GM18499 (cell line): ENCODE results near the gene FAR1.

Experiments
- ATAC-seq: cut with Tn5 transposase; IDR thresholded peaks from one replicate; pipeline ENCODE4 v1.9.1; 2021; ENCODE audit warnings: moderate number of reproducible peaks; ENCODE audit not compliant: insufficient read depth, unreplicated experiment

Gene FAR1

GRCh38 chr11:13669544-13670488 lies 1.3 kb downstream of the FAR1 start:
- ATAC-seq = no peak

GRCh38 chr11:13672576-13673210 lies 4.2 kb downstream of the FAR1 start:
- no peak for ATAC-seq

- ATAC-seq = no peak
Observed at GRCh38 chr11:13674799-13675509, 6.5 kb downstream of the FAR1 start.

- ATAC-seq = no peak
Observed at GRCh38 chr11:13676576-13676975, 8.1 kb downstream of the FAR1 start.

- ATAC-seq = no peak
Observed at GRCh38 chr11:13679768-13680167, 11.3 kb downstream of the FAR1 start.

- peak; percentile 75 for ATAC-seq
Observed at GRCh38 chr11:13680501-13681264, 12.2 kb downstream of the FAR1 start.

- ATAC-seq = no peak
Observed at GRCh38 chr11:13681446-13681845, 13.0 kb downstream of the FAR1 start.

GRCh38 chr11:13682212-13682611 lies 13.7 kb downstream of the FAR1 start:
- no peak for ATAC-seq

GRCh38 chr11:13685461-13686108 lies 17.1 kb downstream of the FAR1 start:
- ATAC-seq = no peak

- no peak for ATAC-seq
Observed at GRCh38 chr11:13686776-13687175, 18.3 kb downstream of the FAR1 start.

GRCh38 chr11:13687271-13687670 lies 18.8 kb downstream of the FAR1 start:
- no peak for ATAC-seq

- no peak for ATAC-seq
Observed at GRCh38 chr11:13691286-13691899, 22.9 kb downstream of the FAR1 start.

- ATAC-seq = no peak
Observed at GRCh38 chr11:13692172-13692571, 23.7 kb downstream of the FAR1 start.

- ATAC-seq = no peak
Observed at GRCh38 chr11:13694115-13694514, 25.6 kb downstream of the FAR1 start.

GRCh38 chr11:13695886-13696285 lies 27.4 kb downstream of the FAR1 start:
- ATAC-seq = no peak

- no peak for ATAC-seq
Observed at GRCh38 chr11:13697710-13698109, 29.2 kb downstream of the FAR1 start.

- no peak for ATAC-seq
Observed at GRCh38 chr11:13698132-13698531, 29.7 kb downstream of the FAR1 start.

- ATAC-seq = no peak
Observed at GRCh38 chr11:13699041-13699440, 30.6 kb downstream of the FAR1 start.

- no peak for ATAC-seq
Observed at GRCh38 chr11:13699870-13700269, 31.4 kb downstream of the FAR1 start.
